HepG2 (cell line): ENCODE data around the gene NGB. TPM values are rescaled to one million over a fixed set of nuclear protein-coding genes. Genes with fewer than 3 reads are reported as not detected.

ENCODE experiments used
- ATAC-seq: fragments of 200-7000 bp; cut with Tn5 transposase; 3 replicates; pipeline ENCODE4 v1.9.1; 2020; ENCODE audit warnings: mild to moderate bottlenecking, moderate library complexity
- BruUV-seq: library from RNA; stranded (reverse); fragments of 400-500 nt; replicated peaks from 2 replicates; lab custom pipeline; 2021; lab: Mats Ljungman, UMichigan
- CTCF ChIA-PET: fragments of 300-600 bp; formaldehyde crosslinking; extraction: SDS; loops from one replicate; lab custom pipeline; 2021; ENCODE audit warnings: low total read pairs, inconsistent platforms, low intra/inter-chr PET ratio; lab: Yijun Ruan, JAX
- POLR2A ChIA-PET: fragments of 350-600 bp; sonication (Branson Sonifier 250); formaldehyde crosslinking; loops from one replicate; lab custom pipeline; 2020; ENCODE audit warnings: antibody characterized with exemption, inconsistent platforms; lab: Yijun Ruan, JAX
- DNase-seq: peaks from one replicate; pipeline ENCODE4 v3.0.0-alpha.2; 2015; ENCODE audit warnings: low spot score
- FAIRE-seq: peaks from 3 replicates; lab custom pipeline; 2011; peaks lifted over from hg19 to GRCh38; lab: Jason Lieb, UNC
- H2AFZ ChIP-seq: one replicate; pipeline ENCODE4 v1.6.1; 2011; ENCODE audit warnings: low read length, inconsistent platforms
- H3K27ac ChIP-seq: fragments of 300-600 bp; 3 replicates; pipeline ENCODE4 v1.8.0; 2011; ENCODE audit warnings: mixed run types, mild to moderate bottlenecking, mixed read lengths, low read length, inconsistent platforms; ENCODE audit not compliant: insufficient read depth; ENCODE audit errors: extremely low read length
- H3K27me3 ChIP-seq, 2 experiments: fragments of 200-600 bp in 1 of 2; 2 replicates in 1 of 2; 3 replicates in 1 of 2; pipeline versions ENCODE4 v1.6.0 to v1.8.0; 2011; ENCODE audit warnings: low read length in 2 of 2, mild to moderate bottlenecking in 2 of 2, moderate library complexity in 2 of 2, inconsistent platforms in 1 of 2; ENCODE audit not compliant: insufficient read depth in 2 of 2, control insufficient read depth in 1 of 2
- H3K36me3 ChIP-seq, 2 experiments: fragments of 200-600 bp in 1 of 2; replicated peaks in 1 of 2; 2 replicates in 1 of 2; 3 replicates in 1 of 2; pipeline versions ENCODE4 v1.5.1 to v1.8.0; 2011; ENCODE audit warnings: low read length in 2 of 2, inconsistent platforms in 1 of 2; ENCODE audit not compliant: insufficient read depth in 2 of 2, control insufficient read depth in 1 of 2
- H3K4me1 ChIP-seq: 2 replicates; pipeline ENCODE4 v1.5.1; 2012; ENCODE audit warnings: low read length, inconsistent platforms; ENCODE audit not compliant: insufficient read depth
- H3K4me2 ChIP-seq: 2 replicates; pipeline ENCODE4 v1.6.0; 2011; ENCODE audit warnings: low read depth, low read length, inconsistent platforms
- H3K4me3 ChIP-seq, 3 experiments: fragments of 200-600 bp in 1 of 3; sonication (generic), shearing (Covaris generic) in 1 of 3; replicated peaks in 1 of 3; 2 replicates each; pipeline ENCODE4 v1.5.1; 2011 to 2016; ENCODE audit warnings: low read length in 3 of 3, inconsistent platforms in 2 of 3, low read depth in 2 of 3, mild to moderate bottlenecking in 2 of 3, control low read depth in 1 of 3, mixed read lengths in 1 of 3; ENCODE audit not compliant: insufficient read depth in 1 of 3
- H3K79me2 ChIP-seq: one replicate; pipeline ENCODE4 v1.6.1; 2011; ENCODE audit warnings: low read length, inconsistent platforms; ENCODE audit not compliant: insufficient read depth
- H3K9ac ChIP-seq: 2 replicates; pipeline ENCODE4 v1.6.0; 2011; ENCODE audit warnings: mild to moderate bottlenecking, low read depth, low read length, inconsistent platforms; ENCODE audit not compliant: insufficient read depth
- H3K9me3 ChIP-seq: 2 replicates; pipeline ENCODE4 v1.5.1; 2012; ENCODE audit warnings: mild to moderate bottlenecking, low read length
- H4K20me1 ChIP-seq: 2 replicates; pipeline ENCODE4 v1.6.0; 2011; ENCODE audit warnings: inconsistent platforms, mild to moderate bottlenecking, low read length, moderate library complexity; ENCODE audit not compliant: insufficient read depth
- AGO1 ChIP-seq: fragments of 200-400 bp; formaldehyde crosslinking; IDR thresholded peaks from 2 replicates; pipeline ENCODE4 v1.6.1; 2017; ENCODE audit warnings: mild to moderate bottlenecking, low read depth, low read length, moderate library complexity; ENCODE audit not compliant: poor library complexity, severe bottlenecking
- ARNT2 ChIP-seq: sonication (generic); formaldehyde crosslinking; IDR thresholded peaks from 2 replicates; pipeline ENCODE4 v1.8.0; 2022; ENCODE audit warnings: mild to moderate bottlenecking, low read depth, missing genetic modification reagents, moderate library complexity
- BATF2 ChIP-seq: sonication (generic); formaldehyde crosslinking; IDR thresholded peaks from 2 replicates; pipeline ENCODE4 v1.8.0; 2022; ENCODE audit warnings: mild to moderate bottlenecking, missing genetic modification reagents, moderate library complexity
- EP300 ChIP-seq, 3 experiments: sonication (generic) in 1 of 3; formaldehyde crosslinking in 1 of 3; IDR thresholded peaks; 2 replicates each; pipeline versions ENCODE4 v1.5.1 to v1.6.1; 2011 to 2020; ENCODE audit warnings: low read depth in 2 of 3, low read length in 2 of 3, borderline replicate concordance in 1 of 3, improper control_type of control experiment in 1 of 3, mild to moderate bottlenecking in 1 of 3, missing genetic modification reagents in 1 of 3, moderate library complexity in 1 of 3
- FOXP1 ChIP-seq, 2 experiments: fragments of 450-650 bp in 1 of 2; IDR thresholded peaks; 2 replicates each; pipeline ENCODE4 v1.6.1; 2017 to 2018; ENCODE audit warnings: antibody characterized with exemption in 1 of 2
- IKZF5 ChIP-seq: IDR thresholded peaks from 2 replicates; pipeline ENCODE4 v1.6.1; 2018; ENCODE audit warnings: missing genetic modification reagents, mild to moderate bottlenecking, missing compliant biosample characterization
- KDM3A ChIP-seq: IDR thresholded peaks from 2 replicates; pipeline ENCODE4 v1.6.1; 2018; ENCODE audit warnings: low read depth, missing compliant biosample characterization
- NONO ChIP-seq, 2 experiments: fragments of 450-650 bp in 1 of 2; sonication (generic) in 1 of 2; formaldehyde crosslinking in 1 of 2; IDR thresholded peaks in 1 of 2; conservative IDR thresholded peaks in 1 of 2; 2 replicates each; pipeline versions ENCODE4 v1.6.1 to v1.8.0; 2017 to 2022; ENCODE audit warnings: mild to moderate bottlenecking in 1 of 2, missing genetic modification reagents in 1 of 2, moderate library complexity in 1 of 2
- POLR2AphosphoS2 ChIP-seq: IDR thresholded peaks from 2 replicates; pipeline ENCODE4 v1.6.1; 2011; ENCODE audit warnings: low read depth, low read length, improper control_type of control experiment
- RXRA ChIP-seq: sonication (generic); formaldehyde crosslinking; IDR thresholded peaks from 2 replicates; pipeline ENCODE4 v1.5.1; 2020; ENCODE audit warnings: missing genetic modification reagents
- SOX6 ChIP-seq, 2 experiments: fragments of 450-650 bp in 1 of 2; sonication (generic) in 1 of 2; formaldehyde crosslinking in 1 of 2; IDR thresholded peaks; 2 replicates each; pipeline versions ENCODE4 v1.4.0 to v1.6.1; 2017 to 2020; ENCODE audit warnings: antibody characterized with exemption in 1 of 2, mild to moderate bottlenecking in 1 of 2, missing genetic modification reagents in 1 of 2
- ZNF646 ChIP-seq: sonication (generic); formaldehyde crosslinking; IDR thresholded peaks from 2 replicates; pipeline ENCODE4 v1.9.0; 2021; ENCODE audit warnings: mild to moderate bottlenecking, missing genetic modification reagents
- ZNF772 ChIP-seq: sonication (generic); formaldehyde crosslinking; IDR thresholded peaks from 2 replicates; pipeline ENCODE4 v1.5.0; 2020; ENCODE audit warnings: mild to moderate bottlenecking, missing genetic modification reagents
- WGBS: methylation state at CpG from one replicate; pipeline ENCODE4 v1.1.6; 2017; ENCODE audit warnings: low lambda C conversion rate; 5-methylcytosine and 5-hydroxymethylcytosine counted together
- in situ Hi-C: cut with HindIII; loops from 2 replicates; pipeline ENCODE4 v1.10.0; 2017; ENCODE audit warnings: low pct_unique_long_range_greater_than_20kb; ENCODE audit not compliant: extremely low pct_ligation_motif_present
- intact Hi-C: fragments of 100-400 bp; cut with micrococcal nuclease; formaldehyde crosslinking; loops from one replicate; pipeline ENCODE4 v1.10.0; 2022; ENCODE audit not compliant: unreplicated experiment
- polyA plus RNA-seq, 8 experiments: library from polyadenylated mRNA; depleted of rRNA in 3 of 8; stranded (reverse) in 7 of 8; unstranded in 1 of 8; fragments of >200 nt; fragmentation: Illumina TruSeq in 4 of 8; extraction: Trizol in 4 of 8; gene quantifications; 2 replicates each; pipeline versions ENCODE4 v1.2.1 to v1.2.3, GENCODE V29; 2011 to 2016; ENCODE audit warnings: low read depth in 4 of 8, missing spikeins in 1 of 8, mixed read lengths in 1 of 8; ENCODE audit not compliant: insufficient read depth in 1 of 8
- total RNA-seq, 5 experiments: library from RNA; depleted of rRNA; stranded (reverse); fragments of >200 nt; fragmentation: Illumina TruSeq; extraction: Trizol; gene quantifications; 2 replicates each; pipeline ENCODE4 v1.2.3, GENCODE V29; 2016; ENCODE audit warnings: low read depth in 1 of 5

NGB gene
- total and polyA plus RNA-seq, 2 of the 13 experiments (the other 11 are each of a cell fraction or from before 2014, with no cell fraction given) = 0.04 TPM; not detected in 1

- Histone ChIP-seq H4K20me1 (peaks cover 2% of the 10 kb centered on the region; the same call in 1 of the 2 replicates), H3K79me2 (no peaks in the 10 kb centered on the region), H3K4me1 (no peaks in the 10 kb centered on the region), H2AFZ (no peak overlapping the region), H3K27ac (no peak overlapping the region), H3K4me3 (no peak overlapping the region), H3K4me2 (no peak overlapping the region), H3K9me3 (no peaks in the 10 kb centered on the region), H3K9ac (no peak overlapping the region), H3K36me3 (no peaks in the 10 kb centered on the region), H3K27me3 (peaks cover 10 to 60% of the 10 kb centered on the region in 2 experiments; a peak in 4 of 5 replicates)
- ChIA-PET POLR2A (no interaction called here), CTCF (no interaction called here)
- no TSS peak for BruUV-seq
- ATAC-seq = no peak
- intact Hi-C loops = no loop called here
- in situ Hi-C loops = no loop called here
- no peak for FAIRE-seq
- no peak for DNase-seq
- WGBS = 0% methylated on average over 1 of the region's 2 CpGs
- no peak for TF ChIP-seq ARNT2 (CRISPR knock-in tag)
- no peak for TF ChIP-seq BATF2 (CRISPR knock-in tag)
- TF ChIP-seq NONO (IDR thresholded peaks at IDR 0.05) = no peak
- no peak for TF ChIP-seq NONO (CRISPR knock-in tag; conservative IDR thresholded peaks at IDR 0.05)
- TF ChIP-seq RXRA (CRISPR knock-in tag) = no peak
- no peak for TF ChIP-seq IKZF5
- TF ChIP-seq EP300 (IDR thresholded peaks at IDR 0.05; ENCODE audit: low read depth in 2 of 2, low read length in 2 of 2) = no peak
- no peak for TF ChIP-seq EP300 (CRISPR knock-in tag; IDR thresholded peaks at IDR 0.05; ENCODE audit: borderline replicate concordance)
- no peak for TF ChIP-seq POLR2AphosphoS2
- TF ChIP-seq KDM3A (CRISPR knock-in tag) = no peak
- TF ChIP-seq FOXP1 (IDR thresholded peaks at IDR 0.05) = no peak
- no peak for TF ChIP-seq FOXP1 (CRISPR knock-in tag; IDR thresholded peaks at IDR 0.05)
- no peak for TF ChIP-seq ZNF646 (CRISPR knock-in tag)
- no peak for TF ChIP-seq SOX6 (IDR thresholded peaks at IDR 0.05)
- TF ChIP-seq SOX6 (CRISPR knock-in tag; IDR thresholded peaks at IDR 0.05) = no peak
- no peak for TF ChIP-seq ZNF772 (CRISPR knock-in tag)
- no peak for TF ChIP-seq AGO1
These were observed 5.9 kb downstream of the NGB start for GRCh38 chr14:77265187-77265515.
